RPMI7951 (cell line): ENCODE results near the gene HSPA5. TPM values are rescaled to one million over a fixed set of nuclear protein-coding genes. Genes with fewer than 3 reads are reported as not detected.
"Not testable (repeated sequence)": the region's sequence is repeated elsewhere in the genome, so short reads cannot be mapped to it uniquely, and the experiment has no call there.

Source experiments
- DNase-seq: peaks from one replicate; pipeline ENCODE4 v3.0.0-alpha.2; 2012; ENCODE audit warnings: low read depth
- total RNA-seq: library from RNA; depleted of rRNA; stranded (reverse); fragments of >200 nt; shearing (Covaris generic); gene quantifications from 2 replicates; pipeline ENCODE4 v1.2.3, GENCODE V29; 2014; rRNA removed

The HSPA5 gene
- 51.2 and 55.2 TPM in 2 replicates for total RNA-seq

DNA sequence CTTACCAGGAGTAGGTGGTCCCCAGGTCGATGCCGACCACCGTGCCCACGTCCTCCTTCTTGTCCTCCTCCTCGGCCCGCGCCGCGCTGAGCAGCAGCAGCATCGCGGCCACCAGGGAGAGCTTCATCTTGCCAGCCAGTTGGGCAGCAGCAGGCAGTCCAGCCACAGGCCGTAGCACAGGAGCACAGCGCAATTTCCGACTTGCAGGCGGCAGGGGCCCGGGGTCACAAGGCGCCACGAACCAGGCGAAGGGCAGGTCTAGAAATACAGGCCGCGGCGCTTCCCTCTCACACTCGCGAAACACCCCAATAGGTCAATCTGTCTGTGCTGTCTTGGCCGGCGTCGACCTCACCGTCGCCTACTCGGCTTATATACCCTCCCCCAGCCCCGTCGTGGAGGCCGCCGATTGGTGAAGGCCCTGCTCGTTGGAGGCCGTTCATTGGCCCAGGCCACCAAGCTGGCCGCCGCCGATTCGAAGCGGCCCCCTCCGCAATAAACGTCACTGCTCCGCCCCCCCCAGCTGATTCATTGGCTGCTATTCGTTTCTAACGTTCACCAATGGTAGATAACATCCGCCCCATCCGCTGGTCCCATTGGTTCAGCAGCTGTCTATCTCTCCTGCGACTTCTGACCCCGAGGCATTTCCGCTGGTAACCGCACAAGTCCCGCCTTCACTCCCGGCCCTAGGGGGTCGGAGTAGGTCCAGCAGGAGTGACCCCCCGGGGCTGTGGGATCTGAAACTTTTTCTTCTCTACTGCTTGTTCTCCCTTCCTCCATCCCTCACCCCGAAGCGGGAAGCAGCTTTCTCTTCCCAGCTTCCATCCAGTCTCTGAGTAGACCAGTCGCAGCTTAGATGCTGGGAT is at the start of gene HSPA5:
TSS of gene HSPA5 (minus strand) at position 344 of the 863 bp plus-strand sequence. CDS start at position 127, 217 bp downstream.
- peak; percentile 99 for DNase-seq

DNA sequence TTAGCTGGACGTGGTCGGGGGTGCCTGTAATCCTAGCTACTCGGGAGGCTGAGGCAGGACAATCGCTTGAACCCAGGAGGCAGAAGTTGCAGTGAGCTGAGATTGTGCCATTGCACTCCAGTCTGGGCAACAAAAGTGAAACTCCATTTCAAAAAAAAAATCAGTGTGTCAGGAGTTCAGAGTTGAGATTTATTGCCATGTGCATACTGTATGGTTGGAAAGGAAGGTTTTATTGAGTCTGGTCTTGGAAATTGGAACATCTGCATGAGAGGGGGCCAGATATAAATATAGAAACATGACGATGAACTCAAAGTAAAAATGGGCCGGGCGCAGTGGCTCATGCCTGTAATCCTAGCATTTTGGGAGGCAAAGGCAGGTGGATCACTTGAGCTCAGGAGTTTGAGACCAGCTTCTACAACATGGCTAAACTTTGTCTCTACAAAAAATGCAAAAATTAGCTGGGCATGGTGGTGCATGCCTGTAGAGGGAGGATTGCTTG is 45.8 kb upstream of the HSPA5 start:
- DNase-seq: not testable (repeated sequence)

DNA sequence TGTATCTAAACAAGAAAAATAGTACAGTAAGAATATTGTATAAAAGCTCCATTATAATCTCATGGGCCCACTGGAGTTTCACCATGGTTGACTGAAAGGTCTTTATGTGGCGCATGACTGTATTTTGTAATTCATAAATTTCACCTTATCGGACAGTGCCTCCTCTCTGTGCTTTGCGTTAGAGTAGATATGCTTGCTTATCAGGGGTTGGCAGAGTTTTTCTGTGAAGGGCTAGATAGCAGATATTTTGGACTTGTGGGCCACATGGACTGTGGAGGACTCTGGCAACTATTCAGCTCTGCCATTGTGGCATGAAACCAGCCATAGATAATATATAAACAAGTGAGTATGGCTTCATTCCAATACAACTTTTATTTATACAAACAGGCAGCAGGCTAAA is 43.7 kb upstream of the HSPA5 start:
- no peak for DNase-seq

DNA sequence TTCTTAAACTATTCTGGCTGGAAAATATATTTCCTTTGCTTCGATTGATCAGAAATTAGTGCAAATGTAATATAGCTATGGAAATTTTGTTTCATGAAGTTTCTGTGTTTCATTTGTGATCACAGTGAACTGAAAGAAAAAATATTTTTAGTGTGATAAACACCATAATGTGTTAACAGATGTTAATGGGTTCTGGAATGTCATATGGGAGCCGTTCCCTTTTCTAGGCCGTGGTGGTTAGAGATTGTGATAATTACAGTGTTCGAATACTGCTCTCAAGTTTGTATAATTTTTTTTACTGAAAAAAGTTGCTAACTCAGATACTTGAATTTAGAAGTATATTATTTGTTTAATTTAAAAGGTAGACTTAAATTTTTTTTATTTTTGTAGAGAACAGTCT is 39.8 kb upstream of the HSPA5 start:
- no peak for DNase-seq

DNA sequence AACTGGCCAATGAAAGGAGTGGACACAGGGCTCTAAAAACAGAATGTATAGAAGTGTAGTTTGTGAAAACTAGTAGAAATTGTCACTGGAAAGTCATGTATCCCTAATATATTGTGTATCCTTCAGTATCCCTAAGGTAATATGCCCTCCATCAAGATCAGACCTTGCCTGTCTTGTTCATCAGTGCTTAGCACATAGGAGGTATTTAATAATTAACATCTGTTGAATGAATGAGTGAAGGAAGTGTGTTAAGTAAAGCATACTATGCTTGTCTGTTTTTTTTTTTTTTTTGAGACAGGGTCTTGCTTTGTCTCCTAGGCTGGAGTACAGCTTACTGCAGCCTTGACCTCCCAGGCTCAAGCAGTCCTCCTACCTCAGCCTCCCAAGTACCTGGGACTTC is 36.3 kb upstream of the HSPA5 start:
- DNase-seq: no peak

DNA sequence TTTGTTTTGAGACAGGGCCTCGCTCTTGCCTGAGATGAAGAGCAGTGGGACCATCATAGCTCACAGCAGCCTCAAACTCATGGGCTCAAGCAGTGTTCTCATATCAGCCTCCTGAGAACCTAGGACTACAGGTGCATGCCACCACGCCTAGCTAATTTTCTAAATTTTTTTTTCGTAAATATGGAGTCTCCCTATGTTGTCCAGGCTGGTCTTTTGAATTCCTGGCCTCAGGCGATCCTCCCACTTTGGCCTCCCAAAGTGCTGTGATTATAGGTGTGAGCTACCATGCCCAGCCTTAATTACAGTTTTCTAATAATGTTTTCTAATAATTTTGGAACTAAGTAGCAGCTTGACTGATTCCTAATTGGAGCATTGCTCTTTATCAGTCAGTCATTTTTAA is 35.6 kb upstream of the HSPA5 start:
- DNase-seq: no peak

DNA sequence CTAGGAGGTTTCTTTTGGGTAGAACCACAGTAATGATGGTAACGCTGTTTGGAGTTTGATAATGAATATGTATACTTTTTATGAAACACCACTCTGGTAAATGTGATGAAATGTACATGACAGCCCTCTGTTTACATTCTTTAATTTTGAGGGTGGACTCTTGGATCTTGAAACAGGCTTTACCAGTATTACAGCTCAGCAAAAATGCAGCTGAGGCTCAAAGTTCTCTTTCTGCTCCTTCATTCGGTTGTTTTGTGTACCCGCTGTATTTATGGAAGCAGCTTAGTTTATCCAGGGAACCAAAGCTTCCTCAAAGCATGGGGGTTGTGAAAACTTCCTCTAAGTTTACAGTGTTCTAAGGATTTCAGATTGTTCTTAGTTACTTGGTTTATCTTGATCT is 31.6 kb upstream of the HSPA5 start:
- DNase-seq: no peak

DNA sequence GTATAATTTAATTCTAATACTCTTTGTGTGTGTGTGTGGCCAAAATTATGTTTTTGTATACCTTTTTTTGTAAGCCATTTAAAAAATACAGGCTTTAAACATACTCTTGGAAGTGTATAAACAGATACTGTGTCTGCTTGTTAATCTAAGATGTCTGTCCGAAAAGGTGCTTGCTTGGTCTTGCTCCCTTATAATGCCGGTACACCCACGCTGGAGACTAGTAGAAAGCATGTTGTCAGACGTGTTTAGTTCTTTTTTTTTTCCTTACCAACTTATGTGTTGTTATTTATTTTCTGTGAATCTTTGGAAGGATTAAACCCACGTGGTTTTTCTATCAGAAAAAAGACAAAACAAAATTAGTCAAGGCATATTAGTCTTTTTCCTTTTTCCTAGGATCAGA is 29.9 kb upstream of the HSPA5 start:
- DNase-seq: no peak

DNA sequence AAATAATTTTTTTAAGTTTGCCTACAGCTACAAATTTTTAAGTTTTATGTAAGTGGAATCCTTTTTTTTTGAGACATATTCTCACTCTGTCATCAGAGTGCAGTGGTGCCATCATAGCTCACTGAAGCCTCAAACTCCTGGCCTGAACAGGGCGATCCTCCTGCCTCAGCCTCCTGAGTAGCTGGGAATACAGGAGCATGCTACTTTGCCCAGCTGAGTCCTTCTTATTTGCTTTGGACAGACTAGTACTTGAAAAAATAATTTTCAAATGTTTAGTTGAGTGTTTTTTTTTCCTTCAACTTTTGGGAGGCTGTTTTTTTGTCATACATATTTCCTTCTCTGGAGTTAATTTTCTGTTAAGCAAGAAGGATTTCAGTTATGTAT is 27.9 kb upstream of the HSPA5 start:
- no peak for DNase-seq

DNA sequence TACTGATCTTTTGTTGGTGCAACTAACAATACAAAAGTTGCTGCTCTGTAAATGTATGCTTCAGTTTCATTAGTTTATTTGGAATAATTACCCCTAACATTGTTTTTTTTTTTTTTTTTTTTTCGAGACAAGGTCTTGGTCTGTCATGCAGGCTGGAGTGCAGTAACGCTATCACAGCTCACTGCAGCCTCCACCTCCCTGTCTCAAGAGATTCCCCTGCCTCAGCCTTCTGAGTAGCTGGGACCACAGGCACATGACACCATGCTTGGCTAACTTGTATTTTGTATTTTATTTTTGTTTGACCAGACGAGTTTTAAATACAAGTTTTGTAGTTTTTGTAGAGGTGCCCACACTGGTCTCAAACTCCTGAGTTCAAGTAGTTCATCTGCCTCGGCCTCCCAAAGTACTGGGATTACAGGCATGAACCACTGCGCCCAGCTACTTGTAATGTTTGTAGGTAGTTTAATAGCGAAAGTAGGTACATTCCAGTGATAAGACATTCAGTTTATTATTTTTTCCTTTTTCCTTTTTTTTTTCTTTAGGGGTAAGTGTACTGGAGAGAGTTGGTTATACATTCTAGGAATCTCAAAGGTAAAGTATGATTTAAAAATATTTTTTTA is 27.4 kb upstream of the HSPA5 start:
- DNase-seq: no peak

DNA sequence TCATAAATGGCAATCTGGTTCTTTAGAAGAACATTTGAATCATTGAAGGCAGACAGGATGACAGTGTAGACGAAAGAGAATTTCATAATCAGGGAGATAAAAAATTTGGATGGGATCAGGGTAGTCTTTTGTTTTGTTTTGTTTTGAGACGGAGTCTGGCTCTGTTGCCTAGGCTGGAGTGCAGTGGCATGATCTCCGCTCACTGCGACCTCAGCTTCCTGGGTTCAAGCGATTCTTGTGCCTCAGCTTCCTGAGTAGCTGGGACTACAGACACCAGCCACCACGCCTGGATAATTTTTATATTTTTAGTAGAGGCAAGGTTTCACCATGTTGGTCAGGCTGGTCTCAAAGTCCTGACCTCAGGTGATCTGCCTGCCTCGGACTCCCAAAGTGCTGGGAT is 22.9 kb upstream of the HSPA5 start:
- not testable (repeated sequence) for DNase-seq

DNA sequence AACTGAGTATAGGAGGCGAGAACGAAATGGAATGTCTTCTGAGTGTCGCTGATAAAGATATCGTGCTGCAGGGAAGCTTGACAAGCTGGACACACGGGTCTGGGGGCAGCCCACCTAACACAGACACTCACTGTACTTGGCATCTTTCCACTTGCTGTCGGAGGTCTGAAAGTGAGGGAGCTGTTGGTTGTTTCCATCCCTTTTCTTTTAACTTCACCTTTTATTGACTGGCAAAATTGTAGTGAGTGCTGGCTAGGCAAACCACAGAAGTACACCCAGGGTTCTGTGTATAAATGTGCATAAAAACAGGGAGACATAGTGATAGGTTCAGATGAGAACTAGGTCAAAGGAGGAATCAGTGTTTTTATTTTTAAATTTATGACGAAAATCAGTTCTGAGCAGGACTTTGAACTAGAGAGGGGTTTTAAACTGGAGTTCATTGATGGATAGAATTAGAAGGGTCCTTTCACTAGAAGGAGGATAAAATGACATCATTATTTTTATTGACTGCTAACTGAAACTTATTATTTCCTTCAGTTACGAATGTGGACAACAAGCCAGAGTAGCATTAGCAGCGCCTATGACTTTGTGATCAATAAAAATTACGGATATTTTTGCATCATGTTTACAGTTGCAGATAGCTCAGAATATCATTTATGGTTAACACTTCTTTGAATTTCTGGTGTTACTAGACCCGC is 21.3 kb upstream of the HSPA5 start:
- DNase-seq: peak; percentile 16

DNA sequence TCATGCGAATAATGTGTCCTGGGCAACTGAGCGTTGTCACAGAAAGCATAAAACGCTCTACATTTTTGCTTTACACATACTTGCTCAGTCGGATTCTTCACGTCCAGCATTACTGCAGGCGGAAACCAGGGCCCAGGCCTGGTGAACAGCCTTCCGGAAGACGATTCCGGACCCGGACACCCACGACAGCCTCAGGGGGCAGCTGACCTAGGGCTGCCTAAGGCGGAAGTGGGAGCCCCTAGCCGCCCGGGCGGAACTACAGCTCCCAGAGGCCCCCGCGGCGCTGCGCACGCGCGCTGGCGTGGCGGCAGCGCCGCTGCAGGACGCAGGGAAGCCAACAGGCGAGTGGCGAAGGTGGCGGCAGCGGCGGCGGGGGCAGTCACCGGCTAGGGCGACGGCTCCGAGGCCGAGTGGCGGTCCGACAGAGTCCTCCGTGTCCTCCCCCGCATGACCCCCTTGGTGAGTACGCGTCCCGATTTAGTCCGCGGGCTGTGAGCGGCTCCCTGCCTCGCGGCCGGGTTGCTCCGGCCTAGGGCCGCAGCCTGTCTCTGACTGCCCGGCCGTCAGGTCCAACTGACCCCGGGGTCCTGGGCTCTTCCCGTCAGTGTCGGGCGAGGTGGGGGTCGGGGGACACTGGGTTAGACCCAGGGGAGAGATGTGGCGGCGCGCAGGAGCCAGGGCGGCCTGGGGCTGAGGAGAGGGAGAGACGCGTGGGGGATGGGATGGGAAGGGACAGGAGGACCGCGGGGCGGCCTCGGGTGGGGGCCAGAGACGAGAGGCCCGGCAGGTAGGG is 20.6 kb upstream of the HSPA5 start, which contains the start of gene GAPVD1:
TSS of gene GAPVD1 (plus strand) at position 326 of the 793 bp plus-strand sequence. CDS start 37,096 bp downstream, outside the sequence.
- DNase-seq: peak; percentile 91

DNA sequence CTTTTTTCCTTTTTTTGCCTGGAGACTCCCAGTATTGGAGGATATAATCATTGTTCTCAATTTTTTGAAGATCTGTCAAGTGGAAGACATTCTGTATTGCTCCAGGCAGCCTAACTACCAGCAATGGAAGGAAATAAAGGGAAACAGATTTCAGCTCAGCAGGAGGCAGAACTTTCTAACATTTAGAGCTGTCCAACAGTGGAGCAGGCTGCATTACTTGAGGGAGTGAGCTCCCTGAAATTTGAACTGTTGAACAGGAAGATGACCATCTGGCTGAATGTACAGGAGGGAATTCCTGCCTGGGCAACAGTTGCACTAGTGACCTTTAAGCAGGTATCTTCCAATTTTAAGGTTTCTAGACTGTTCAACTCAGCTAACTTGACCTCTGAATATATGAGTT is 19.4 kb upstream of the HSPA5 start:
- DNase-seq: no peak

DNA sequence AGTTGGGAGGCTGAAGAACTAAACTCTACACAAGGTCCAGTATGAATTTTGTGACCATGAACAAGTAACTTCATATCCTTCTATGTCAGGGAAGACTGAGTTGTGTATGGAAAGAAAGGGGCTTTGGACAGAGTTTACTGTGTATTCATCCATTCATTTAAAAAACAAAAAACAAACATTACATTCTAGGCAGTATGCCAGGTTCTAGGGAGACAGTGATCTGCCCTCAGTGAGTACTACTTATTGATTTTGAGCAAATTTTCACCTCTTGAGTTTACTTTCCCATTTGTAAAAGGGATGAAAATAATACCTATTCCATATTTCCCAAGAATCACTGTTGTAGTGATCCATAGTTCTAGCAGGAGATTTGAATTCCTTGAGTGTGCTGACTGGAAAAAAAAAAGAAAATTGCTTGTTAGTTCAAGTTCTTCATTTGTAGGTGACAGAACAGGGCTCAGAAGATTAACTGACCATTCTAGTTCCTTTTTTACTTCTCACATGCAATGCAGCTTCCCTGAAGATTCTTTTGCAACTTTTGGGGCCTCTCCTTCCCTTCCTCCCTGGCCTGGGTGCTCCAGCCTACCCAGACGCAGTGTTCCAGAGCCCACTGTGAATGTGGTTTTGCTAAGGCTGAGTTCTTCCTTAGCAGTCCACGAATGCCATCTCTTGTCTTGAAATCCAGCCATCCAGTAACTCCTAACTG is 17.8 kb upstream of the HSPA5 start:
- no peak for DNase-seq

DNA sequence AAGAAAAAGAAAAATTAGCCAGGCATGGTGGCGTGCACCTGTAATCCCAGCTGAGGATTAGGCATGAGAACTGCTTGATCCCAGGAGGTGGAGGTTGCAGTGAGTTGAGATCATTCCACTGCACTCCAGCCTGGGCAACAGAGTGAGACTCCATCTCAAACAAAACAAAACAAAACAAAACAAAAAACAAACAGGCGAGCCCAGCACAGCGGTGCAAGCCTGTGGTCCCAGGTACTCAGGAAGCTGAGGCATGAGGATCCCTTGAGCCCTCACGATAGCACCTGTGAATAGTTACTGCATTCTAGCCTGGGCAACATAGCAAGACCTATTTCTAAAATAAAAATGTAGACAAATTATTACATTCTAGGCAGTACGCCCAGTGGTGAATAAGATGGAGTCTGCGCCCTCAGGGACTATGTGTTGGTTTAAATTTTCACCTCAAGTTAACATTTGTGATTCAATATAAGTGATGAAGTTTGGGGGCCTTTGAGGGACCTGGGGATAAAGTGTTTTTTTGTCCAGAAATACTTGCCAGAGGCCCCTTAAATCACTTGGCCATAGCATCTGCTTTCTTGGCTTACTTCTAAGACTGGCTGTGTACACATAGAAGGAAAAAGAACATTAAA is 17.1 kb upstream of the HSPA5 start:
- DNase-seq: no peak

DNA sequence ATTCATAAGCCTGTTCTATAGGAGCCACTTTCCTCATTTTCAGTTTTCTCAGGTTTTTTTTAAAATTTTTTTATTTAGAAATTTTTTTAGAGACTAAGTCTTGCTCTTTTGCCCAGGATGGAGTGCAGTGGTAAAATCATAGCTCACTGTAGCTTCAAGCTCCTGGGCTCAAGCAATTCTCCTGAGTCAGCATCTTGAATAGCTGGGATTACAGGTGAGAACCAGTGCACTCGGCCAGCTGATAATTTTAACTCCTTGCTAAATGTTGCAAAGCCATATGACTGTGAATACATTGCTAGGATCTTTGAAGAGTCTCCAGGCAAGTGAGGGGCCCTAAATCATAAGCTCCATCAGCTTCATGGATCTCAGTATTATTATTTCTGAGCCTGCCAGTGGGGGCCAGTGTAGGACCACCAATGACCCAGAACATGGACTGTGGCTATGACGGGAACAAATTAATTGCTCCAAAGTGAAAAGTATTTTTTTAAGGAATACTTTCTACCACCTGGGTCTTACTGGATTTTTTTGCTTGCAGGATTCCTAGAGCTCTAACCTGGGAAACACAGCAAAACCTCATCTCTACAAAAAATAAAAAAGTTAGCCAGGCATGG is 14.7 kb upstream of the HSPA5 start:
- no peak for DNase-seq

DNA sequence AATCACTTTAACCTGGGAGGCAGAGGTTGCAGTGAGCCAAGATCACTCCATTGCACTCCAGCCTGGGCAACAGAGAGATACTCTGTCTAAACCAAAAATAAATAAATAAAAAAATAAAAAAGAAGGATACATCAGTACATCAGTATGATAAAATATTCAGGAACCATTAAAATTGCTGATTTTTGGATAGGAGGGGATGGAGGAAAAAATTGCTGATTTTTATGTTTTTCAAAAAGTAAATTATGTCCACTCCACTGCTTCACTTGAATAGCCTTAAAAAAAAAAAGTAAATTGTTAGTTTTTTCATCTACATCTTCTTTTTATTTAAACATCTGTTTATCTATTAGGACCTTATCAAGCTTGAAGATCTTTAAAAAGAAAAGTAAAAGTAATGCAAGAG is 13.1 kb upstream of the HSPA5 start:
- DNase-seq: no peak

DNA sequence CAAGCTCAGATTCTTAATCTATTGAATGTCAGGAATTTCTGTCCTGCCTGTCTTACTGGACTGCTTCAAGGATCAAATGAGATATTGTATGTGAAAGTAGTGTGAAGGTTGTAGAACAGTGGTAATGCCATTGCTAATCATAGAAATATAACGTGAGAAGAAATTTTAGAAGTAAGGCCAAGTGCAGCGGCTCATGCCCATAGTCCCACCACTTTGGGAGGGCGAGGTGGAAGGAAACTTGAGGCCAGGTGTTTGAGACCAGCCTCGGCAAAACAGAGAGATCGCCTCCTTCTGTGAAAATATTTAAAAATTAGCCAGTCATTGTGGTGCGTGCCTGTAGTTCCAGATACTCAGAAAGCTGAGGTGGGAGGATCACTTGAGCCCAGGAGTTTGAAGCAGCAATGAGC is 5.1 kb upstream of the HSPA5 start:
- DNase-seq: no peak

DNA sequence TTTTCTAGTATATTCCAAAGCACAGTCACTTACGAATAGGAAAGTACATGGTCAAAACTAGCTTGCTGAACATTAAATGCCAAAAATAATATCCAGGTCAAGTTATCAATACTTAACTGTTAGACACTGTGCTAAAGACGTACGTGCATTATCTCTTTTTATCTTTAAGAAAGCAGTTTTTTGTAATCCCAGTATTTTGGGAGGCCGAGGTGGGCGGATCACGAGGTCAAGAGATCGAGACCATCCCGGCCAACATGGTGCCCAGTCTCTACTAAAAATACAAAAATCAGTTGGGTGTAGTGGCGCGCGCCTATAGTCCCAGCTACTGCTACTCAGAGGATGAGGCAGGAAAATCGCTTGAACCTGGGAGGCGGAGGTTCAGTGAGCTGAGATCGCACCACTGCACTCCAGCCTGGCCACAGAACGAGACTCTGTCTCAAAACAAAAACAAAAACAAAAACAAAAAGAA is 2.7 kb upstream of the HSPA5 start:
- no peak for DNase-seq
